ENCODE results near the gene MORN1.

GRCh38 chr1:2294725-2295078 is 96.7 kb downstream of the MORN1 start:
- no peak for TF ChIP-seq RAD21 (IDR thresholded peaks at IDR 0.05; ENCODE audit: low read length)
- TF ChIP-seq GATA2 (CRISPR knock-in tag; IDR thresholded peaks at IDR 0.05), result no peak
- no peak for TF ChIP-seq YY1 (IDR thresholded peaks at IDR 0.05; ENCODE audit: low read depth)
- TF ChIP-seq CTCF (IDR thresholded peaks at IDR 0.05), result no peak
- no peak for TF ChIP-seq EZH2phosphoT487 (IDR thresholded peaks at IDR 0.05; ENCODE audit: borderline replicate concordance, low read depth)
- no peak for TF ChIP-seq POLR2AphosphoS5 (IDR thresholded peaks at IDR 0.05; ENCODE audit: low read depth, low read length)
- TF ChIP-seq TAF1 (IDR thresholded peaks at IDR 0.05; ENCODE audit: borderline replicate concordance, low read depth, low read length), result no peak
- no peak for TF ChIP-seq PBX3 (IDR thresholded peaks at IDR 0.05)
- TF ChIP-seq MAX (IDR thresholded peaks at IDR 0.05; ENCODE audit: low read depth), result no peak

Measured in SK-N-SH (cell line).